B cell (primary cell): ENCODE measurements around the gene MAPKAP1. TPM values are rescaled to one million over a fixed set of nuclear protein-coding genes. Genes with fewer than 3 reads are reported as not detected.

Source experiments
- ATAC-seq: fragments of 200-7000 bp; cut with Tn5 transposase; one replicate; pipeline ENCODE4 v1.10.0; 2021; ENCODE audit warnings: low read depth, mild to moderate bottlenecking, moderate number of reproducible peaks, moderate library complexity
- CTCF ChIA-PET: fragments of 350-600 bp; sonication (Branson Sonifier 250); formaldehyde crosslinking; loops from one replicate; lab custom pipeline; 2021; ENCODE audit warnings: antibody characterized with exemption, inconsistent platforms; lab: Charles Lee
- POLR2A ChIA-PET: fragments of 350-600 bp; sonication (Branson Sonifier 250); formaldehyde crosslinking; loops from one replicate; lab custom pipeline; 2021; ENCODE audit warnings: antibody characterized with exemption; lab: Charles Lee
- DNase-seq: peaks from one replicate; pipeline ENCODE4 v3.0.0; 2013
- H2AFZ ChIP-seq: 2 replicates; pipeline ENCODE4 v1.6.1; 2012; ENCODE audit warnings: mild to moderate bottlenecking, low read depth, low read length; ENCODE audit not compliant: insufficient read depth, poor library complexity, severe bottlenecking
- H3K27ac ChIP-seq, 2 donors: 1 replicate in 1 of 2; 2 replicates in 1 of 2; pipeline ENCODE4 v1.5.1; 2012 to 2013; ENCODE audit warnings: low read length in 2 of 2, mild to moderate bottlenecking in 2 of 2, moderate library complexity in 1 of 2
- H3K27me3 ChIP-seq, 4 experiments: fragments of 200-600 bp in 1 of 4; sonication (generic) in 1 of 4; replicated peaks in 1 of 4; 1 replicate in 2 of 4; 2 replicates in 2 of 4; pipeline versions ENCODE4 v1.6.1 to v1.7.0; 2013 to 2016; ENCODE audit warnings: low read length in 3 of 4, mild to moderate bottlenecking in 2 of 4, mixed read lengths in 1 of 4, moderate library complexity in 1 of 4; ENCODE audit not compliant: insufficient read depth in 4 of 4, control insufficient read depth in 3 of 4; ENCODE audit errors: control extremely low read depth in 1 of 4
- H3K36me3 ChIP-seq, 2 experiments: replicated peaks in 1 of 2; 1 replicate in 1 of 2; 2 replicates in 1 of 2; pipeline versions ENCODE4 v1.6.1 to v1.7.1; 2013; ENCODE audit warnings: low read length in 1 of 2; ENCODE audit not compliant: insufficient read depth in 2 of 2, control insufficient read depth in 1 of 2; ENCODE audit errors: control extremely low read depth in 1 of 2, extremely low read depth in 1 of 2
- H3K4me1 ChIP-seq, 2 donors: fragments of 200-600 bp in 1 of 2; sonication (generic) in 1 of 2; 1 replicate in 1 of 2; 2 replicates in 1 of 2; pipeline versions ENCODE4 v1.5.1 to v1.6.1; 2013 to 2017; ENCODE audit warnings: low read length in 2 of 2; ENCODE audit not compliant: control insufficient read depth in 2 of 2, insufficient read depth in 2 of 2
- H3K4me2 ChIP-seq: replicated peaks from 2 replicates; pipeline ENCODE3; 2012; ENCODE audit warnings: mild to moderate bottlenecking, low read depth, low read length; ENCODE audit not compliant: poor library complexity, severe bottlenecking
- H3K4me3 ChIP-seq, 5 experiments: fragments of 200-600 bp in 1 of 5; sonication (generic) in 1 of 5; 1 replicate in 3 of 5; 2 replicates in 2 of 5; pipeline versions ENCODE4 v1.5.1 to v1.7.0; 2011 to 2016; ENCODE audit warnings: low read length in 4 of 5, mild to moderate bottlenecking in 4 of 5, low read depth in 2 of 5, control low read depth in 1 of 5, moderate library complexity in 1 of 5; ENCODE audit not compliant: insufficient read depth in 1 of 5; ENCODE audit errors: control extremely low read depth in 1 of 5, extremely low read depth in 1 of 5
- H3K79me2 ChIP-seq: fragments of 200-600 bp; sonication (generic); one replicate; pipeline ENCODE4 v1.6.0; 2016; ENCODE audit warnings: low read length; ENCODE audit not compliant: control insufficient read depth, insufficient read depth
- H3K9ac ChIP-seq: fragments of 200-600 bp; sonication (generic); 2 replicates; pipeline ENCODE4 v1.6.1; 2017; ENCODE audit warnings: mild to moderate bottlenecking, low read length, moderate library complexity
- H3K9me3 ChIP-seq, 3 donors: one replicate each; pipeline versions ENCODE4 v1.6.1 to v1.7.1; 2013; ENCODE audit warnings: low read length in 2 of 3; ENCODE audit not compliant: control insufficient read depth in 2 of 3, insufficient read depth in 1 of 3; ENCODE audit errors: control extremely low read depth in 1 of 3
- H4K20me1 ChIP-seq: 2 replicates; pipeline ENCODE4 v1.6.0; 2012; ENCODE audit warnings: mild to moderate bottlenecking, low read length; ENCODE audit not compliant: insufficient read depth, control insufficient read depth, poor library complexity, severe bottlenecking
- H3K27ac Mint-ChIP-seq: one replicate; pipeline ENCODE4 v1.8.0; 2021; ENCODE audit warnings: mixed read lengths
- H3K27me3 Mint-ChIP-seq: one replicate; pipeline ENCODE4 v1.8.0; 2021; ENCODE audit warnings: mixed read lengths
- H3K4me1 Mint-ChIP-seq: one replicate; pipeline ENCODE4 v1.8.0; 2021; ENCODE audit warnings: mixed read lengths
- H3K4me3 Mint-ChIP-seq: one replicate; pipeline ENCODE4 v1.8.0; 2021; ENCODE audit warnings: mixed read lengths
- H3K9me3 Mint-ChIP-seq: one replicate; pipeline ENCODE4 v1.8.0; 2022; ENCODE audit warnings: mixed read lengths; ENCODE audit not compliant: insufficient read depth
- EZH2 ChIP-seq: IDR thresholded peaks from 2 replicates; pipeline ENCODE4 v1.6.1; 2012; ENCODE audit warnings: borderline replicate concordance, low read depth, mild to moderate bottlenecking, moderate library complexity, low read length; ENCODE audit not compliant: insufficient read depth, poor library complexity, severe bottlenecking
- WGBS: methylation state at CpG from one replicate; pipeline ENCODE4 v1.1.5; 2013; ENCODE audit warnings: missing lambda C conversion rate; ENCODE audit not compliant: insufficient coverage; 5-methylcytosine and 5-hydroxymethylcytosine counted together
- intact Hi-C: fragments of 100-400 bp; cut with micrococcal nuclease; formaldehyde crosslinking; loops from one replicate; pipeline ENCODE4 v1.10.0; 2022
- polyA plus RNA-seq: library from polyadenylated mRNA; depleted of rRNA; stranded (reverse); fragments of >200 nt; gene quantifications from 2 replicates; pipeline ENCODE4 v1.2.3, GENCODE V29; 2012
- total RNA-seq, 2 donors: library from RNA; stranded (reverse); fragments of 120-200 nt in 1 of 2; gene quantifications; 1 replicate in 1 of 2; 2 replicates in 1 of 2; pipeline versions ENCODE4 v1.2.3 to v1.2.4, GENCODE V29; 2013 to 2022
- TF ChIP-seq, protein P1 (sequence below): fragments of 200-600 bp; IDR thresholded peaks from one replicate; pipeline ENCODE4 v1.8.0; 2022; ENCODE audit warnings: antibody characterized with exemption, mild to moderate bottlenecking

Gene MAPKAP1
- total and polyA plus RNA-seq, 2 donors (not counting 1 experiment from before 2014, with no cell fraction given) = 51.6 to 62.4 TPM

DNA sequence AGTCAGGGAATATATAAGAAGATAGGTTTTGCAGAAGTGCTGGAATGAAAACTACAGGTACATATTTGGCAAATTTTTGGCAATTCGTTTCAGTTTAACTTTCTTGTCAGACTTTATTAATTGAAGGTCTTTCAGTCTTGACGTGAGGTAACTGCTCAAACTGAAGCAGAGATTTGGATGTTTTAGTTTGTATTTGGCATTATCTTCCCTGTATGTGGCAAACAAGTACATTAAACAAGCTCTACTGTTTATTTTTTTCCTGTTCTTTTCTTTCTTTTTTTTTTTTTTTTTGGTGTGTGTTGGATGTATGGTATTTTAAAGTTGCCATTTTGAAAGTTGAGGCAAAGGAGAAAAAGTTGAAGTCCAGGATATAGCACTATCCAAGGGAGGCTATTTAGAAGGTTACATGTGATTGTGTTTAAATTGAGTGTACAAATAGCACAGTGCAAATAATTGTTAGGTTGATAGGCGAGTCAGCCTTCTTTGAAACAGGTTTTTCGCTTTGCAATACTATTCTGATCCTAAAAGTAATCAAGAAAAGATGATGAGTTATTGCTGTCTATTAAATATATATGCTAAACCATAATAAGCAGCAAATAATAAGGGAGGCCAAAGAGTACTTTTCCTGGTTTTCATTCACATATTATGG is 42.4 kb upstream of the MAPKAP1 start:
- Histone ChIP-seq H3K27ac (no peak overlapping the region), H3K36me3 (no peaks in the 10 kb centered on the region), H3K4me2 (peak overlapping the region; percentile 73), H3K9ac (no peak overlapping the region), H3K4me3 (peak overlapping the region in 1 of 5 experiments; percentile 89), H3K27me3 (no peaks in the 10 kb centered on the region), H4K20me1 (no peaks in the 10 kb centered on the region), H3K9me3 (no peaks in the 10 kb centered on the region), H2AFZ (peak overlapping the region; percentile 90), H3K79me2 (peaks cover 43% of the 10 kb centered on the region), H3K4me1 (peaks cover 16% of the 10 kb centered on the region in 2 donors)
- POLR2A ChIA-PET = interaction anchor here (1.2 kb wide), 1 partner anchor 10 kb away, joined by 5 read pairs; no protein-coding TSS in a partner anchor
- Mint-ChIP-seq H3K9me3 (no peaks in the 10 kb centered on the region), H3K4me3 (peak overlapping the region; percentile 87), H3K27ac (peak overlapping the region; percentile 7), H3K27me3 (no peaks in the 10 kb centered on the region), H3K4me1 (peaks cover 42% of the 10 kb centered on the region)
- no peak for DNase-seq
- intact Hi-C loops = loop anchor here (5.0 kb wide), 6 partner anchors 117 to 973 kb away; partner anchors contain the start of gene GOLGA1
- TF ChIP-seq, protein P1, sequence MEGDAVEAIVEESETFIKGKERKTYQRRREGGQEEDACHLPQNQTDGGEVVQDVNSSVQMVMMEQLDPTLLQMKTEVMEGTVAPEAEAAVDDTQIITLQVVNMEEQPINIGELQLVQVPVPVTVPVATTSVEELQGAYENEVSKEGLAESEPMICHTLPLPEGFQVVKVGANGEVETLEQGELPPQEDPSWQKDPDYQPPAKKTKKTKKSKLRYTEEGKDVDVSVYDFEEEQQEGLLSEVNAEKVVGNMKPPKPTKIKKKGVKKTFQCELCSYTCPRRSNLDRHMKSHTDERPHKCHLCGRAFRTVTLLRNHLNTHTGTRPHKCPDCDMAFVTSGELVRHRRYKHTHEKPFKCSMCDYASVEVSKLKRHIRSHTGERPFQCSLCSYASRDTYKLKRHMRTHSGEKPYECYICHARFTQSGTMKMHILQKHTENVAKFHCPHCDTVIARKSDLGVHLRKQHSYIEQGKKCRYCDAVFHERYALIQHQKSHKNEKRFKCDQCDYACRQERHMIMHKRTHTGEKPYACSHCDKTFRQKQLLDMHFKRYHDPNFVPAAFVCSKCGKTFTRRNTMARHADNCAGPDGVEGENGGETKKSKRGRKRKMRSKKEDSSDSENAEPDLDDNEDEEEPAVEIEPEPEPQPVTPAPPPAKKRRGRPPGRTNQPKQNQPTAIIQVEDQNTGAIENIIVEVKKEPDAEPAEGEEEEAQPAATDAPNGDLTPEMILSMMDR = no peak
- no peak for TF ChIP-seq EZH2
- WGBS = 33% methylated on average over 1 of the region's 4 CpGs
- ATAC-seq = no peak
- CTCF ChIA-PET = interaction anchor here (0.7 kb wide), 1 partner anchor 20 kb away, joined by 3 read pairs; no protein-coding TSS in a partner anchor
